GDM1 (cell line): ENCODE results near the gene CYP4F22.
"Not testable (repeated sequence)": the region's sequence is repeated elsewhere in the genome, so short reads cannot be mapped to it uniquely, and the experiment has no call there.

Source experiments
- DNase-seq: peaks from one replicate; lab custom pipeline; 2025; lab: John Stamatoyannopoulos, UW

The CYP4F22 gene

GRCh38 chr19:15508035-15508710, at the start of gene CYP4F22:
Gene CYP4F22 (plus strand): TSS chr19:15508525. CDS start chr19:15525337, 16,812 bp downstream.
- DNase-seq: no peak

GRCh38 chr19:15461694-15462093, 46.6 kb upstream of the CYP4F22 start:
- no peak for DNase-seq

DNA sequence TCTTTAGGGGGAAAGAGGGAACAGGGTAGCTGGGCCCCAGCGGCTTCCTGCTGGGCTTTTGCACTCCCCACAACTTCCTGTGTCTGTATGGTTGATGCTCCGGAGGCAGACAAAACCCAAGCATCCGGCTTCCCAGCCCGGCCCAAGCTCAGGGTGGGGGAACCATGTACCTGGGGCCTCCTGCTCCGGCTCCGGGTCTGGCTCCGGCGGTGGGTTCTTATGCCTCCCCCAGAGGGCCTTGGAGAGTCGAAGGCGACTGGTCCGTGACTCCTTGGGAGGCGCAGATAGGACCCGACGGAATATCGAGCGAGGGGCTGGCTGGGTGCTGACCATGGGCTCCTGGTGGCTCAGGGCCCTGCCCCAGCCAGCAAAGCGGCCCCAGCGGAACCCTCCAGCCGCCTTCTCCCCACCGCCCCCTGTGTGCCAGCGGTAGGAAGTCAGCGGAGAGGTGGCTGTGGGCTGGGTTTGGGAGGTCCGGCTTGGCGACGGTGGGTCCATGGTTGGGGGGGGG, 44.4 kb upstream of the CYP4F22 start:
- peak; percentile 93 for DNase-seq

- peak; percentile 91 for DNase-seq
Measured at GRCh38 chr19:15464394-15465385, 43.6 kb upstream of the CYP4F22 start, which contains the start of gene RASAL3. Gene RASAL3 (minus strand): TSS chr19:15464544. CDS start chr19:15464358, 186 bp downstream.

- DNase-seq: peak; percentile 91
Measured at GRCh38 chr19:15466851-15467733, 41.2 kb upstream of the CYP4F22 start.

DNA sequence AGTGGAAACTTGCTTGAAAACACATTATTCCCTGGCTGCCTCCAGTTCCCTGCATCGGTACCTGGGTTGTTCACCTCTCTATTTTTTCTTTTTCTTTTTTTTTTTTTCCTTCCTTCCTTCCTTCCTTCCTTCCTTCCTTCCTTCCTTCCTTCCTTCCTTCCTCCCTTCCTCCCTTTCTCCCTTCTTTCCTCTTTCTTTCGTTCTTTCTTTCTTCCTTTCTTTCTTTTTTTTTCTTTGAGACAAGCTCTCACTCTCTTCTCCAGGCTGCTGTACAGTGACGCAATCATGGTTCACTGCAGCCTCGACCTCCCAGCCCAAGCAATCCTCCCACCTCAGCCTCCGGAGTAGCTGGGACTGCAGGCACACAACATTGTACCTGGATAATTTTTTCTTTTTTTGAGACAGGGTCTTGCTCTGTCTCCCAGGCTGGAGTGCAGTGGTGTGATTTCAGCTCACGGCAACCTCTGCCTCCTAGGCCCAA, 40.6 kb upstream of the CYP4F22 start:
- DNase-seq: no peak

DNA sequence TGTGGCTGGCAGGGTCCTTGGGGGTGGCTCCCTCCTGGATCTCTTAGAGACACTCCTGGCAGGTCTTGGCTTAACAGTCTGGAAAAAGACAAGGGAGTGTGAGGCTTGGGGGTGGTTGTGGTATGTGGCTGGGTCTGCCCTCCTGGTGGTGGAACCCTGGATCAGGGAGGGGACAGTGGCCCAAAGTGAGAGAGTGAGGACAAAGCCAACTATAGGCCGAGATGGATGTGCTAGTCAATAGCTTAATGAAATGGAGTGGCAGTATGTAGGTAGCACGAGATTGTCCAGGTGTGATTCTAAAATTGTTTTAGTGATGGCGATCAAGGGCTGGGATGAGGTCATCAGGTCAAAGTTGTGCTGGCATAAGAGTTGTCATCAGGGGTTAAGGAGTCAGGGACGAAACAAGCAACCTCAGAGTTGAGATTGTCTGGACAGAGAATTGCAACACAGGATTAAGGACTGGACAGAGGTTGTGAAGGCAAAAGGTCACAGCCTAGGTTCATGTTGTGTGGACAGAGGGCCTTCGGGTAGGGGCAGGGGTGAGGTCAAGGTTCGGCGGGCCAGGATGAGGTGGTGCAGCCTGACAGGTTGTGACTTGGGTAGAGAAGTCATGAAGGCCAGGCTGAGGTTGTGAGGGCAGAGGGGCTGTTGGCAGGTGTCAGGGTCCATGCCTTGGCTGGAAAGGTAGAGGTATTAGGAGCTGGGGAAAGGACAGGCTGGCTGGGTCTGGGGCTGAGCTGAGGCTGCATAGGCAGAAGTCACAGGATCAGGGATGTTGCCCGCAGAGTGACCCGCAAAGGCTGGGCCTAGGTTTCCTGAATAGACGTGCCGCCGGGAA, 39.4 kb upstream of the CYP4F22 start:
- DNase-seq: peak; percentile 22

DNA sequence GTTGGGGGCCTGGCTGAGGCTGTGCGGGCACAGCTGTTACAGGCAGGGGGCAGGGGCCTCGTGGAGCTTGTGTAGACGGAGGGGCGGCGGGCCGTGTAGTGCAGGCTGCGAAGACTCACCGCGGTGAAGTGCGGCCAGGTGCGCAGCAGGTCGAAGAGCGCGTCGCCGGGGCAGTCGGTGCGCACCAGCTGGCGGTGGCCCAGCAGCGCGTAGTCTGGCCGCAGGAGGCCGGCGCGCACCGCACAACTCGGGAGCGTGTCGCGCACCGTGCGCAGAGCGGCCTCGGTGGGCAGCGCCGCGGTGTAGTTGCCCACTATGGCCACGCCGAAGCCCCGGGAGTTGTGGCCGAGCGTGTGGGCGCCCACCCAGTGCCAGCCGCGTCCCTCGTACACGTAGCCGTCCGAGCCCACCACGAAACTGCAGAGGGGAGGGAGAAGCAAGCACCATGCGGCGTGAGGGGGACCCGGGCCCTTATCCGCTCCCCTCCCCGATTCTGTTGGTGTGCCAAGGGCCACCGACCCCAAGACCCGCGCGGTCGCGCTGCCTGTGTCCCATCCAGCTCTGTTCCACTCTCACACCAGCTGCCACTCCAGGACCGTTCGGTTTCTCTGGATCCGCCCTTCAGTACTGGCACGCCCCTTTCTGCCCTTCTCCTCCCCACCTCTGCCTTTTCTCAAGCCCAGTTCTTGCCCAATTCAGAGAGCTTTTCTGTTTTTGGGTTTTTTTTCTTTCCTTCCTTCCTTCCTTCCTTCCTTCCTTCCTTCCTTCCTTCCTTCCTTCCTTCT, 38.6 kb upstream of the CYP4F22 start:
- DNase-seq: no peak

DNA sequence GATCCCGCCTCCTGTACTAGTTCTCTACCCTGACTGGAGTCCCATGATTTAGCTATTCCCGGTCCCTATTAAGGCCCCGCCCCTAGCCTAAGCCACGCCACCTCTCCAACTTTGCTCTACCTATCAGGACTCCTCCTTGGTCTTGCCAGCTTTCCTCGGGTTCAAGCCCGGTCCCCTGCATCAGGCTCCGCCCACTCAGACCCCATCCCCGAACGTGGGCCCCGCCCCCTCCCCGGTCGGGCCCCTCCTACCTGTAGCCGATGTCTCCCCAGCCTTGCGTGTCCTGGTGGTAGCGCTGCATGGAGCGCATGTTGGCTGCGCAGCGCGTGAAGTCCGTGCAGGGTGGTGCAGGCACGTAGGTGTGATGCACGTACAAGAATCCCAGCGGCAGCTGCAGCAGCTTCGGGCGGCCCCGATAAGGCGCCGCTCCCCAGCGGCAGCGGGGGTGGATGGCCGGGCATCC, 36.7 kb upstream of the CYP4F22 start:
- DNase-seq: no peak

DNA sequence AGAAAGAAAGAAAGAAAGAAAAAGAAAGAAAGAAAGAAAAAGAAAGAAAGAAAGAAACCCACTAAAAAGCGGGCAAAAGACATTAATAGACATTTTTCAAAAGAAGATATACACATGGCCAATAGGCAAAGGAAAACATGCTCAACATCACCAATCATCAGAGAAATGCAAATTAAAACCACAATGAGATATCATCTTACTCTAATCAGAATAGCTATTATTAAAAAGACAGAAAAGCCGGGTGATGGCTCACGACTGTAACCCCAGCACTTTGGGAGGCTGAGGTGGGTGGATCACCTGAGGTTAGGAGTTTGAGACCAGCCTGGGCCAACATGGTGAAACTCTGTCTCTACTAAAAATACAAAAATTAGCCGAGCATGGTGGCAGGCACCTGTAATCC, 34.5 kb upstream of the CYP4F22 start:
- not testable (repeated sequence) for DNase-seq

DNA sequence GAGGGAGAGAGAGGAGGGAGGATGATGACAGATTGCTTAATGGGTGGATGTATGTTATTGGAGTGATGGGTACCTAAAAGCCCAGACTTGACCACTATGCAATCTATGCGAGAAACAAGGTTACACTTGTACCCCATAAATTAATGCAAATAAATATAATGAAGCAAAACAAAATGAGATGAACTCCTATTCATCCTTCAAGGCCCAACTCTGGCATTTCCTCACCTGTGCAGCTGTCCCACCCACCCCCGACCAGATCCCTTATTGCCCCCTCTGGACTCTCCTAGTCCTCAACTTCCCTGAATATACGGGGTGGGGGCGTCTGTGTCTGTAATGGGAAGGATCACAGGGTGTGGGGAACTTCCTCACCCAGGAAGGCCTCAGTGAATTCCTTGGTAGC, 33.2 kb upstream of the CYP4F22 start:
- DNase-seq: no peak

DNA sequence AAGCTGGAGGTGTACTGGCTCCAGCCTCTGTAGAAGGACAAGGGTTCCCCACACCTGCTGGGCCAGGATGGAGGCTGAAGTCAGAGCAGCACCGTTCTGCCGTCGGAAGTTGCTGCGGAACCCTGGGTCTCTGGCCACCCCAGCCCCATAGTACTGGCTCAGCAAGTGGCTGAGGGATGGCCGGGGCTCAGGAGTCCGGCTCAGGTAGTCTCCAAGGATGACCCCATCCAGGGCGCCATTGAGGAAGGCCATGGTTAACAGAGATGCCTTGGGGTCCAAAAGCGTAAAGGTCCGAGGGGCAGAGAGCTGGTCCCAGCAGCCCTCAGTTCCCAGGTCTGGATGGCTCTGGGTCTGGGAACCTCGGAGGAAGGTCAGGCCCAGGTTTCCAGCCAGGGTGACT, 32.7 kb upstream of the CYP4F22 start:
- DNase-seq: no peak

DNA sequence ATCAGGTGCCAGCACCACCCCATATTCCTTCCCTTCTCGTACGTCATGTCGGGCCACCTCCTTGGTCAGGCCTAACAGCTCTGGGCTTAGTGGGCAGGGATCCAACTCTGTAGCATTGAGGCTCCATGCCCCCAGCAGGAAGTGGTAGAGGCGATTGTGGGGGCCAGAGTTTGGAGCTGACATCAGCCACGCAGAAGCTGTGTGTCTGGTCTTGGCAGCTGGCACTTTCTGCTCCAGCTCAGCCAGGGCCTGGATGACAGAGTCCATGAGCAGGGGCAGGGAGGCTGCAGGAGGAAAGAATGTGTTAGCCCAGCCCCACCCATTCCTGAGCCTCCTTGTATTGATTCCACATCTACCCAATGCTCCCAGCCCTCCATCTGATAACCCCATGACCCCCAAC, 32.0 kb upstream of the CYP4F22 start:
- peak; percentile 20 for DNase-seq

DNA sequence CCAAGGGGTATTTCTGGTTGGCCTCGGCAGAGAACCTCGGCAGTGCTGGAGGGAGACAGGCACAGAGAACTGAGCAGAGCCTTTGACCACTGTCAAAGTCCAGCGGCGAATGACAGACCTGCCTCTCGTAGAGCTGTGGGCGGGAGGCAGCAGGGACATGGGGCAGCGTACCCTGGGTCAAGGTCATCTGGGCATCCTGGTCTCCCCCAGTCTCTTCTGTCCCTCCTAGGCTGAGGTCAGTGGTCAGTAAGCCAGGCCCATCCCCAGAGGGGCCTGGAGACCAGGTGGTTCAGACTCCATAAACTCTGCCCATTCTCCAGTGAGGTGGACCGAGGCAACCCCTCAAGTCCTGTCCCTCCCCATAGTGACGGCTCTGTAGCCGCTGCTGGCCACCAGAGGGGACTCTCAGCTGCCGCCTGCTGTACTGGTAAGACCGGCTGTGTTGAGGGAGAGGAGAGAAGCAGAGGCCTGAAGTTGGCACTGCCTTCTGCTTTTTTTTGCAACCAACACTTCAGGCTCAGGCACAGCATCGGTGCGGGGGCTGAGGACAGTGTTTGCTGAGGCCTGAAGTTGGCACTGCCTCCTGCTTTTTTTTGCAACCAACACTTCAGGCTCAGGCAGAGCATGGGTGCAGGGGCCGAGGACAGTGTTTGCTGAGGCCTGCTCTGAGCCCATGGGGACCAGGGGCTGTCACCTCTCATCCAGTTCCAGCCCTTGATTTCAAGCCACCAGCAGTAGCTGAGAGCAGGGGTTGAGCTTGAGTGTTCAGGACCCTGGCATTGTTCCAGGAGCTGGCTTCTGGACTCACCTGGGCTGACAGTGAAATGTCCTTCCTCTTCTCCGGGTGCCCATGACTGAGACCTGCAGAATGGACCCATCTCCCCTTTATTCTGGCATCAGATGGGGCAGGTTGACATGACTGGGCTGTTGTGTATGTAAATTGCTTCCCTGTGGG, 28.7 kb upstream of the CYP4F22 start, which contains the start of gene PGLYRP2:
TSS of gene PGLYRP2 (minus strand) at position 111 of the 955 bp plus-strand sequence. CDS start 130 bp downstream, outside the sequence.
- DNase-seq: peak; percentile 46

DNA sequence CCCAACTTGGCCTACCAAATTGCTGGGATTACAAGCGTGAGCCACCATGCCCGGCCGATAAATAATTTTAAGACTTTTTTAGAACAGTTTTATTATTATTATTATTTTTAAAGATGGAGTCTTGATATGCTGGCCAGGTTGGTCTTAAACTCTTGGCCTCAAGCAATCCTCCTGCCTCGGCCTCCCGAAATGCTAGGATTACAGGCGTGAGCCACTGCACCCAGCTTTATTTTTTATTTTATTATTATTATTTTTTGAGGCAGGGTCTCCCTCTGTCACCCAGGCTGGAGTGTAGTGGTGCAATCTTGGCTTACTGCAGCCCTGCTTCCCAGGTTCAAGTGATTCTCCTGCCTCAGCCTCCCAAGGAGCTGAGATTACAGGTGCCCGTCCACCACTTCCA, 27.3 kb upstream of the CYP4F22 start:
- not testable (repeated sequence) for DNase-seq

DNA sequence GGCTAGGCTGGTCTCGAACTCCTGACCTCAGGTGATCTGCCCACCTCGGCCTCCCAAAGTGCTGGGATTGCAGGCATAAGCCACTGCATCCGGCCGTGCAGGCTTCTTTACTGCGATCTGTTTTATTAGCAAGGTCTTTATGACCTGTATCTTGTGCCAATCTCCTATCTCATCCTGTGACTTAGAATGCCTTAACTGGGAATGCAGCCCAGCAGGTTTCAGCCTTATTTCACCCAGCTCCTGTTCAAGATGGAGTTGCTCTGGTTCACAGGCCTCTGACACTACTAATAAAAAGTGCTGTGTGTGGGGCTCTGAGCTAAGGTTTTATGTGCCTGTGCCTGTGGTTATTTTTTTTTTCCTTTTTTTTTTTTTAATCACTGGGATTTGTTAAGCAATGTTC, 22.6 kb upstream of the CYP4F22 start:
- DNase-seq: not testable (repeated sequence)

DNA sequence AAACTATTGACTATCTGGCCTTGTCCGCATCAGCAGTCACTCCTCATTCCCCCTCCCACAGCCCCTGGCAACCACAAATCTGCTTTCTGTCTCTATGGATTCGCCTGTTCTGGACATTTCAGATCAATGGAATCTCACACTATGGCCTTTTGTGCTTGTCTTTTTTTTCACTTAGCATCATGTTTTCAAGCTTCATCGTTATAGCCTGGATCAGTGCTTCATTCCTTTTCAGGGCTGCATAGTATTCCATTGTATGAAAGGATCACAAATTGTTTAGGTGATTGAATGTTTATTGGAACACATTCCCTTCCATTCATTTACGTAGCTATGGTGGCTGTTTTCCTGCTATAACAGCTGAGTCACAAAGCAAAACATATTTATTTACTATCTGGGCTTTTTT, 21.3 kb upstream of the CYP4F22 start:
- no peak for DNase-seq

DNA sequence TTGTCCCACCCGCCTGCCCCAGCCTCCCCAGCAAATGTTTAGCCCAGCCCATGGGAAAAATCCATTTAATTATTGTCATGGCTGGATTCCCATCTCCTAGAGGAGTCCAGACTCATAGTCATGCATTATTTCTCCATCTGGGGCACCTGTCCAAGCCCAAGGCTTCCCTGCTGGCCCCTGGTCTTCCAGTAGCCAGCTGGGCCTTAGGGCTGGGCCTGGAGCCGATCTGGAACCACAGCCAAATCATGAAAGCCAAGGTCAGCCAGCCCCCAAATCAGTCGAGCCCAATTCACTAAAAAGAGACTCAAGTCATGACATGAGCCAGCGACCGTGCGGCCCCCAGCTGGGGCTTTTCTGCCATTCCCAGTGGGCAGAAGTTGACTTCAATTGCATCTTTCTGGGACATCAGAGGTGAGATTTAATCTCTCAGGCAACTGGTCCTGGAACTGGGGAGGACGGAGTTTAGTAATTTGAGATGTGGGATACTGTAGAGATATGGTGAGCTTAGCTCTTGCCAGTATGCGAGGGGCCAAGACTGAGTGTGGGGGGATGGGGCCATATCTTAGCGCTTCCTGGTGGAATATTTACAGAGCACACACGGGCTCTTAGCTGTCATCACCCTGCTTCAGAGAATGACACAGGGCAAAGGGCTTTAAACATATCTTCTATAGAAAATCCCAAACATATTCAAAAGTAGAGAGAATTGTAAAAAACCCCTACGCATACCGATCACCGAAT, 19.7 kb upstream of the CYP4F22 start:
- DNase-seq: no peak
